ENCODE data around the gene PGD.

DNA sequence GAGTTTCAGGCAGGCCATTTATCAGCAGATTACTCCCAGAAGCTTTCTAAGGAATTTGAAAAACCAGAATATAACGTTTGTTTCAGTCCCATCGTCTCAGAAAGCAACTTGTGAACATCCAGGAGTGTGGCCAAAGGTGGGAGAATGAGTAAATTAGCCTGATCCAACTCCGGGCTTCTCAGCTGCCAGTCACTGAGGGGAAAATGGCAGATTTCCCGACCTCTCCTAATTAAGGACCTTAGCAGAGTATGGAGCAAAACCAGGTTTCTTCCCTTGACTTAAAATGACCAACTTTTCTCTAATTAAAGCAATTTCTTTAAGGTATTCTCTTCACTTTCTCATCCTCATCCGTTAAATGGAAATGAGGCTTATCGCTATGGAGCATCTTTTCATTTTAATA is 52.0 kb downstream of the PGD start:
- TF ChIP-seq, protein P1, sequence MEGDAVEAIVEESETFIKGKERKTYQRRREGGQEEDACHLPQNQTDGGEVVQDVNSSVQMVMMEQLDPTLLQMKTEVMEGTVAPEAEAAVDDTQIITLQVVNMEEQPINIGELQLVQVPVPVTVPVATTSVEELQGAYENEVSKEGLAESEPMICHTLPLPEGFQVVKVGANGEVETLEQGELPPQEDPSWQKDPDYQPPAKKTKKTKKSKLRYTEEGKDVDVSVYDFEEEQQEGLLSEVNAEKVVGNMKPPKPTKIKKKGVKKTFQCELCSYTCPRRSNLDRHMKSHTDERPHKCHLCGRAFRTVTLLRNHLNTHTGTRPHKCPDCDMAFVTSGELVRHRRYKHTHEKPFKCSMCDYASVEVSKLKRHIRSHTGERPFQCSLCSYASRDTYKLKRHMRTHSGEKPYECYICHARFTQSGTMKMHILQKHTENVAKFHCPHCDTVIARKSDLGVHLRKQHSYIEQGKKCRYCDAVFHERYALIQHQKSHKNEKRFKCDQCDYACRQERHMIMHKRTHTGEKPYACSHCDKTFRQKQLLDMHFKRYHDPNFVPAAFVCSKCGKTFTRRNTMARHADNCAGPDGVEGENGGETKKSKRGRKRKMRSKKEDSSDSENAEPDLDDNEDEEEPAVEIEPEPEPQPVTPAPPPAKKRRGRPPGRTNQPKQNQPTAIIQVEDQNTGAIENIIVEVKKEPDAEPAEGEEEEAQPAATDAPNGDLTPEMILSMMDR (conservative IDR thresholded peaks at IDR 0.05; ENCODE audit: low read depth, low read length), result no peak
- TF ChIP-seq EZH2 (IDR thresholded peaks at IDR 0.05; ENCODE audit: low read length, unreplicated experiment), result no peak
